GM18909 (cell line): ENCODE measurements around the gene DEGS1.

Experiments
- ATAC-seq: cut with Tn5 transposase; IDR thresholded peaks from one replicate; pipeline ENCODE4 v1.9.1; 2021; ENCODE audit warnings: mild to moderate bottlenecking; ENCODE audit not compliant: unreplicated experiment, poor library complexity

Gene DEGS1

GRCh38 chr1:224211206-224211962 lies 28.3 kb downstream of the DEGS1 start:
- no peak for ATAC-seq

DNA sequence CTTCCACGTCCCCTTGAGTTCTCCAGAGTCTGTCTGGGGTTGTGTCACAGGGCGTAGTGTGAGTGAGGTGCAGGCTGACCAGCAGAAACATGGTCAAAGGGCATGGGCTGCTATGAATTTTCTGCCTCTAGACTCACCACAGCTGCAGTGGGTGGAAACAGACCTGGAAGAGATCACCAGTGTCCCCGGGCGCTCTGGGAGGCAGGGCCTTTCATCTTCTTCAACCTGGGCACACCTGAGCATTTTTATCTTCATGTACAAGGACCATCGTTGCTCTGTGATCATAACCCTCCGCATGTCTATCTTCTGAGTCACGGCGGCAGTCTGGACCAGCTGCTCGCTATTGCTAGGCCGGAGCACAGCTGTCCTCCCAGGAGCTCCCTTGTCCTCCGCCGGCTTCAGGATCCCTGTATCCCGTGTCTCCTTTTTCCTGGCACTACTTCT lies 29.6 kb downstream of the DEGS1 start:
- ATAC-seq = no peak

GRCh38 chr1:224213438-224214119 lies 30.5 kb downstream of the DEGS1 start:
- ATAC-seq = no peak

DNA sequence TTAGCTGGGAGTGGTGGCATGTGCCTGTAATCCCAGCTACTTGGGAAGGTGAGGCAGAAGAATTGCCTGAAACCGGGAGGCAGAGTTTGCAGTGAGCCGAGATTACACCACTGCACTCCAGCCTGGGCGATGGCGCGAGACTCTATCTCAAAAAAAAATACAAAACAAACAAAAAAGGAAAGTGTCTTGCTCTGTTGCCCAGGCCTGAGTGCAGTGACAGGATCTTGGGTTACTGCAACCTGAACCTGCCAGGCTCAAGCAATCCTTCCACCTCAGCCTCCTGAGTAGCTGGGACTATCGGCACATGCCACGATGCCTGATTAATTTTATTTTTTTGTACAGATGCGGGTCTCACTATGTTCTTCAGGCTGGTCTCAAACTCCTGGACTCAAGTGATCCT lies 33.3 kb downstream of the DEGS1 start:
- ATAC-seq = no peak

GRCh38 chr1:224217655-224218623 lies 34.9 kb downstream of the DEGS1 start:
- no peak for ATAC-seq

DNA sequence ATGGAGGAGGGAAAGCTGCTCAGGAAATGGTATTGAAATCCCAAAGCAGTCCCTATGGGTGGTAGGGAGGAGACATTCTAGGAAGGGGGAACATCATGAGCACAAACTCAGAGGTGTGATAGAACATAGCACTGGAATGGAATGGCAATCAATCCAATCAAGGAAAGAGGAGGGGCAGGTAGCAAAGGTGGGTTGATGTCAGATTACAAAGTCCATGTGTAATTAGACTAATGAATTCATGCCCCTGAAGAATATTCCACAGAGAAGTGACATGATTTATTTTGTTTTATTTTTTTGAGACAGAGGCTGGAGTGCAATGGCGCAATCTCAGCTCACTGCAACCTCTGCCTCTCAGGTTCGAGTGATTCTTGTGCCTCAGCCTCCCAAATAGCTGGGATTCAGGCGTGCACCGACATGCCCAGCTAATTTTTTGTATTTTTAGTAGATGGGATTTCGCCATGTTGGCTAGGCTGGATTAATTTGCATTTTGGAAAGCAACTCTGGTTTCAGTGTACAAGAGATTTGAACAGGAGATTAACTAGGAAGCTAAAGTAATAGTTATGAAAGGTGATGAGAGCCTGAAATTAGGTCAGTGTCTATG lies 36.1 kb downstream of the DEGS1 start:
- ATAC-seq = no peak

DNA sequence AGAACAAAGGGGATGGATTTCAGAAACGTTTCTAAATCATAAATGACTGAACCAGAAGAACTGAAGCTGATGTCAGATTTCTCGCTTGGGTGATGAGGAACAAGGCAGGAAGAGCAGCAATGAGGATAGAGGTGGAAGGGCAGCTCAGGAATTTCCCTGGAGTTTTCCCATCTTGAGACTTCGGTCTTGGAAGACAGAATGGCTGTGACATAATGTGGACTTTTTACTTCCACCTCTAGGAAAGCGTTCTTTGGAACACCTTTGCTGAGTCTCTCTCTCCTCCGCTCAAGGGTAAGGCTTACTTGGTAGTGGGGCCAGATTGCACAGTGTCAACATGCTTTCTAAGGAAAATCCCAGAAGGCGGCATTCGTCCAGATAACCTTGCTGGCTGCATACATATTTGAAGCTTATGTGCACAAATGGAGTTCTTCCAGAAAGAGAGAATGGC lies 36.6 kb downstream of the DEGS1 start:
- ATAC-seq = no peak

- ATAC-seq = no peak
Measured at GRCh38 chr1:224223819-224224714, 41.0 kb downstream of the DEGS1 start.

DNA sequence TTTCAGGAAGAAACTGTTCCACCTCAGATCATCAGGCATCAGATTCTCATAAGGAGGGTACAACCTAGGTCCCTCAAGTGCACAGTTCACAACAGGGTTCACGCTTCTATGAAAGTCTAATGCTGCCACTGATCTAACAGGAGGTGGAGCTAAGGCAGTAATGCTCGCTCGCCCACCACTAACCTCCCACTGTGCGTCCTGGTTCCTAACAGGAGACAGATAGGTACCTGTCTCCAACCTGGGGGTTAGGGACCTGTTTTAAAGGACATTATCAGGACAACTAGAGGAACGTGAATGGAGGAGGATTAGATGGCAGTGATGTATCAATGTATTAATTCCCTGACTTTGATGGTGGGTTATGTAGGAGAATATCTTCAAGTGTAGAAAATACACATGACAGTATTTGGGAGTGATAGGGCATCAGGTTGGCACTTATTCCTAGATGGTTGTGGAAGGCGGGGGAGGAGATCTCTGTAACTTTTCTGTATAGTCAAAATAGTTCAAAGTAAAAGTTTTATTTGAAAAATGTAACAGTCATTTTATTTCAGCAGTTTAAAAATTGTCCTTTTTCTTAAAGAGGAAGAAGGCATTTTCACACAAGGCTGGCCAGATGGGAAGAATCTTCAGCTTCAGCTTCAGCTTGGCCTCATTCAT lies 43.9 kb downstream of the DEGS1 start:
- ATAC-seq = no peak

DNA sequence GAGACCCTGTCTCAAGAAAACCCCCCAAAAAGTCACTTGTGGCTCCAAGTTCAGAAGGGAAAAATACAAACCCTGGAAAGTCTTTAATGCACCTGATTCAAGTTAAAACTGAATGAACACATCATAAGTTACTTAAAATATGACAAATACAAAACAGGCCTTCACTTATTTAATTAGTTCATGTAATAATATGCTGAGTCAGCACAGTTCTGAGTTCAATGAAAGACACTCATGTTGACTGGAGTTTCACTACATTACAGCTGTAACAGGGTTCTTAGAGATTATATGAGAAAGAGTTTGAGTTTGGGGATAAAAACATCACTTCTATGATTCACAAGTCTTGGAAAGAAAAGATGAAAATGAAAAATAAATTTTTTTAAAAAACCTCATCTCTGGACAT lies 51.0 kb downstream of the DEGS1 start:
- ATAC-seq = no peak

- ATAC-seq = no peak
Measured at GRCh38 chr1:224235813-224236493, 52.9 kb downstream of the DEGS1 start.

DNA sequence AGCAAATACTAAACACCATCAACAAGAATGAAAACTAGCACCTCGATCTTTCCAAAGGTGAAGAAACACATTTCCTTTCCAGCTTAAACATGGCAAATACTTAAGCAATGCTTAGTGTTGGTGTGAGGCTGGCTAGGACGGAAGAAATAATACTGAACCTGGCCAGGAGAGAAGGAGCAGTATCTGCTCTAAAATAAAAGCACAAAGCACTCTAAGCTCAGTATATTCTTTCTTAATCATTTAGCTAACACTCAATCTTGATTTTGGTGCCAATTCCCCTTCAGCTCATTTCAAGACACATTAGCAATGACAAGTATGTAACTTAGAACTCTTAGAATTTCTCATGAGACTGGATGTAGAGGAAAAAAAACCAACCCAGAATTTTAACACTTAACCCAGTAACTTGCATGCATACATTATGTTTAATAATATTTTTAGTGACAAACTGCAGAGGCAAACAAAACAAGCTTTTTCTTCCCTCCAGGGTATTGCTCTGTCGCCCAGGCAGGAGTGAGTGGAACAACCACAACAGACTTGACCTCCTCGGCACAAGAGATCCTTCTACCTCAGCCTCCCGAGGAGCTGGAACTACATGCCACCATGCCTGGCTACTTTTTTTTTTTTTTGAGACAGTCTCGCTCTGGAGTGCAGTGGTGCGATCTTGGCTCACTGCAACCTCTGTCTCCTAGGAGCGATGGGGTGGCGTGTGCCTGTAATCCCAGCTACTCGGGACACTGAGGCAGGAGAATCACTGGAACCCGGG lies 54.3 kb downstream of the DEGS1 start:
- no peak for ATAC-seq

DNA sequence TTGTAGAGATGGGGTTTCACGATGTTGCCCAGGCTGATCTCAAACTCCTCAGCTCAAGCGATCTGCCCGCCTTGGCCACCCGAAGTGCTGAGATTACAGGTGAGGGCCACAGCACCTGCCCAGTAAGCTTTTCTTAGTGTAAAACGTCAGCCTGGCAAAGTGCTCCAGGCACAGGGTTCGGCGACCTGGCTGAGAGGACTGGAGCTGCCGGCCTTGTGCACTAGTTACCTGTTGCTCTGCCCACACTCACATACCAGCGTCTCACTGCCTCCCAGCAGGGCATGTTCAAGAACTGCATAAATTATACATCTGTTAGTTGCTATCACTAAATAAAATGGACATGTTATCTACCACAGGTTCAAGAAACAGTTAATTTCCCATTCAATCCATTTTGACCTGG lies 55.2 kb downstream of the DEGS1 start:
- ATAC-seq = no peak

DNA sequence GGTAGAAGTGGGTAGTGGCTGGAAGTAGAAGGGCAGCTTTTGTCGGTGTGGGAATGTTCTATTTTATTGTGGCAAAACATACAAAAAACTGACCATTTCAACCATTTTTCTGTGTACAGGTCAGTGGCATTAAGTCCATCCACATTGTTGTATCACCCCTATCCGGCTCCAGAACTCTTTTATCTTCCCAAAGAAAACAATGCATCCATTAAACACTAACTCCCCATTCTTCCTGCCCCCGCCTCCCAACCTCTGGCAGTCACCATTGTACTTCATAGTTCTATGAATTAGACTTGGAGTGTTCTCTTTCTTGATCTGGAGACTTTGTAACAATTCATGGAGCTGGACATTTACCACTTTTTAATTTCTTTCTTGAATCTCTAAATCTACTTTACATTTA lies 55.7 kb downstream of the DEGS1 start:
- no peak for ATAC-seq
